Smooth muscle cell of the pulmonary artery (primary cell): Measurements from ENCODE around the gene FAM209B. TPM values are rescaled to one million over a fixed set of nuclear protein-coding genes. Genes with fewer than 3 reads are reported as not detected.

Source experiments
- total RNA-seq: library from RNA; depleted of rRNA; stranded (reverse); fragments of >200 nt; gene quantifications from 2 replicates; pipeline ENCODE4 v1.2.3, GENCODE V29; 2014

The FAM209B gene
- total RNA-seq, result not detected in 2 replicates

GRCh38 chr20:56532946-56533345, at the start of gene FAM209B:
Gene FAM209B, plus strand, starts transcription at chr20:56533246. Its CDS starts 96 bp downstream, at chr20:56533342.

GRCh38 chr20:56524444-56524843, 8.6 kb upstream of the FAM209B start, which contains the start of gene FAM209A:
Gene FAM209A, plus strand, starts transcription at chr20:56524744. Its CDS starts 65 bp downstream, at chr20:56524809.

Other genes starting within 250 kb of the FAM209B start
- gene FAM210B, start 174.3 kb upstream of the FAM209B start, total RNA-seq, result 48.2 and 51.5 TPM in 2 replicates
- 6.0 and 14.5 TPM in 2 replicates for gene AURKA, start 141.0 kb upstream of the FAM209B start, total RNA-seq
- 24.8 and 28.9 TPM in 2 replicates for gene CSTF1, start 140.6 kb upstream of the FAM209B start, total RNA-seq
- 0.23 and 0.26 TPM in 2 replicates for gene CASS4, start 121.0 kb upstream of the FAM209B start, total RNA-seq
- gene RTF2, start 64.6 kb upstream of the FAM209B start, total RNA-seq, result 71.4 and 74.5 TPM in 2 replicates
- not detected in 2 replicates for gene FAM209A, start 8.5 kb upstream of the FAM209B start, total RNA-seq
- gene TFAP2C, start 96.1 kb downstream of the FAM209B start, total RNA-seq, result not detected in 2 replicates